ENCODE results near the gene HSD17B7.

HSD17B7 gene

DNA sequence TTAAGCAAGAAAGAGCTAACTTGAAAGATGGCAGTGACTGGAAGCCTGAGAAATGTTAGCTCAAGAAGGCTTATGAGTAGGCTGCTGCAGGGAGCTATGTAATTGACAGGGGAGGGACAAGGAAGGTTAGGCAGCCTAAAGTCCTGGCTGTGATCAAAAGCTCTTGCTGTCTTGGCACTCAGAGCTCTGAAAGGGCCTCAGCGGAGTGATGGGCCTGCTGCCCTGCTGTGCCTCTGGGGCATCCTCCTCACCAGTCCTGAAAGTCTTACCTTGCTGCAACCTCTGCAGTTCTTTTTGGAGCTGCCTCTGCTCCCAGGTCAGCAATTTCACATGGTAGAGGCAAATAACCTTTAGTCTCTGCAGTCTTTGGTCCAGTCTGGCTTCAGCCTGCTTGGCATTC is 68.7 kb downstream of the HSD17B7 start:
- no peak overlapping the region for H3K9ac ChIP-seq (ENCODE audit: low read length)
- no peaks in the 10 kb centered on the region for H3K4me1 ChIP-seq (ENCODE audit: control insufficient read depth, insufficient read depth, low read length)
- no peak overlapping the region for H3K4me3 ChIP-seq (ENCODE audit: low read depth, low read length)
- H3K9me3 ChIP-seq (ENCODE audit: control insufficient read depth, insufficient read depth, low read depth, low read length) = no peaks in the 10 kb centered on the region
- H3K36me3 ChIP-seq (ENCODE audit: control insufficient read depth, insufficient read depth, low read length) = no peaks in the 10 kb centered on the region
- H3K27ac ChIP-seq (ENCODE audit: low read depth, low read length) = no peak overlapping the region
- no peaks in the 10 kb centered on the region for H3K27me3 ChIP-seq (ENCODE audit: control insufficient read depth, insufficient read depth, low read length)

DNA sequence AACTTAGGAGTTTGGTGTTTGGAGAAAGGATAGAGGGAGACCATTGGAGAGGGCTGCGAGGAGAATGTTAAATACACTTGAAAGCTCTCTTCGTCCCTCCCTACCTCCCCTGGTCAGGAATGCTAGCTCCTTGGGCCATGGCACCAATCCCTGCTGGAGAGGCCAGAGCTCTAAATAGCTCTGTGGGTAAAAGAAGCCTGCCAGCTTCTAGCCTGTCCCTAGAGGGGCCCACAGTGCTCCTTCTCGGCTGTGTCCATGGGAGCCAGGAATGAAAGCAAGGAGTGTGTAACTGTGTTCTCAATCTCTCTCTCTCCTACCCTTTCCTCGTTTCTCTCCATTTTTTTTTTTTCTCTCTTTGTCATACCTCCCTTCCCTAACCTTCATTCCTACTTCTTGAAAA is 70.6 kb downstream of the HSD17B7 start, which contains the start of gene CCDC190:
TSS of gene CCDC190 (minus strand) at position 75 of the 400 bp plus-strand sequence. CDS start 1,529 bp downstream, outside the sequence.
- H3K4me3 ChIP-seq (ENCODE audit: low read depth, low read length) = no peak within 1 kb of the TSS
- no peaks in the 10 kb centered on the region for H3K4me1 ChIP-seq (ENCODE audit: control insufficient read depth, insufficient read depth, low read length)
- no peak within 1 kb of the TSS for H3K27ac ChIP-seq (ENCODE audit: low read depth, low read length)

DNA sequence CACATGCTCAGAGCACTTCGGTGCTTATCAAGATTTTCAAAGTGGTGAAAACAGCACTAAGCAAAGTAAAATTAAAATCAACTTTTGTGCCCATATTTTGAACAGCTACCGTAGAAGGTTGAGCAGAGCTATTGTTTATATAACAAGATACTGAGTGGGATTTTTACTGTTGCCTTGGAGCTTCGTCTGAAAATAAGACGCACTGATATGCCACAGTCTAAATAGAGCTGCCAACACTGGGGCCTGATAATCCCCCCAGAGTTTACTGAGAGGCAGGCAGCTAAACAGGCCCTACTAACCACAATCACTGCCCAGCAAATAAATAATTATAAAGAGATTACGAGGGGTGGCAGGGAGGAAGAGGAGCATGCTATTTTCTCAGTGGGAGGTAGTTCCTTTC is 71.1 kb downstream of the HSD17B7 start:
- Histone ChIP-seq H3K27me3 (ENCODE audit: control insufficient read depth, insufficient read depth, low read length) (no peaks in the 10 kb centered on the region), H3K9ac (ENCODE audit: low read length) (no peak overlapping the region), H3K27ac (ENCODE audit: low read depth, low read length) (no peak overlapping the region), H3K36me3 (ENCODE audit: control insufficient read depth, insufficient read depth, low read length) (no peaks in the 10 kb centered on the region), H3K4me3 (ENCODE audit: low read depth, low read length) (no peak overlapping the region), H3K4me1 (ENCODE audit: control insufficient read depth, insufficient read depth, low read length) (no peaks in the 10 kb centered on the region), H3K9me3 (ENCODE audit: control insufficient read depth, insufficient read depth, low read depth, low read length) (no peaks in the 10 kb centered on the region)

More for the DNA sequence above, 70.6 kb downstream of the HSD17B7 start, which contains the start of gene CCDC190:
- Histone ChIP-seq H3K27me3 (ENCODE audit: control insufficient read depth, insufficient read depth, low read length) (no peaks in the 10 kb centered on the region), H3K36me3 (ENCODE audit: control insufficient read depth, insufficient read depth, low read length) (no peaks in the 10 kb centered on the region), H3K9ac (ENCODE audit: low read length) (no peak within 1 kb of the TSS), H3K9me3 (ENCODE audit: control insufficient read depth, insufficient read depth, low read depth, low read length) (no peaks in the 10 kb centered on the region)

Data from HUES6 (cell line).